Activated CD8-positive, alpha-beta memory T cell treated with anti-CD3 and anti-CD28 coated beads for 1 hour (primary cell): ENCODE data around the gene YOD1.
A peak's percentile ranks its signal among the peaks of the same experiment; 100 is the strongest.

Source experiments
- DNase-seq, 2 donors: peaks; one replicate each; pipeline ENCODE4 v3.0.0-alpha.2; 2020; ENCODE audit warnings: low read depth in 1 of 2; ENCODE audit errors: extremely low read depth in 1 of 2

Gene YOD1

GRCh38 chr1:207013321-207014085 lies 37.5 kb downstream of the YOD1 start:
- no peak for DNase-seq

- no peak for DNase-seq
Observed at GRCh38 chr1:207010726-207011125, 40.3 kb downstream of the YOD1 start.

GRCh38 chr1:207009945-207010344 lies 41.1 kb downstream of the YOD1 start:
- DNase-seq = no peak

GRCh38 chr1:207009182-207009850 lies 41.7 kb downstream of the YOD1 start:
- no peak for DNase-seq

- DNase-seq = no peak
Observed at GRCh38 chr1:207007352-207008033, 43.5 kb downstream of the YOD1 start.

GRCh38 chr1:207006914-207007313 lies 44.1 kb downstream of the YOD1 start:
- no peak for DNase-seq

GRCh38 chr1:207006083-207006482 lies 44.9 kb downstream of the YOD1 start:
- no peak for DNase-seq

GRCh38 chr1:207004931-207005830 lies 45.8 kb downstream of the YOD1 start:
- peak; percentile 7 to 8 for DNase-seq

GRCh38 chr1:207003210-207003609 lies 47.8 kb downstream of the YOD1 start:
- no peak for DNase-seq

- no peak for DNase-seq
Observed at GRCh38 chr1:207002724-207003146, 48.3 kb downstream of the YOD1 start.

GRCh38 chr1:207001492-207002245 lies 49.3 kb downstream of the YOD1 start:
- no peak for DNase-seq

- DNase-seq = no peak
Observed at GRCh38 chr1:207000651-207001291, 50.2 kb downstream of the YOD1 start.

- no peak for DNase-seq
Observed at GRCh38 chr1:206998816-206999215, 52.2 kb downstream of the YOD1 start.
